NCI-H2107 treated with DMSO at 0.1 percent for 48 hours (cell line): ENCODE results near the gene SPCS3.
"Not testable (repeated sequence)": the region's sequence is repeated elsewhere in the genome, so short reads cannot be mapped to it uniquely, and the experiment has no call there.

Experiments
- DNase-seq: peaks from one replicate; lab custom pipeline; 2025; ENCODE audit not compliant: unreplicated experiment; lab: John Stamatoyannopoulos, UW

Gene SPCS3

DNA sequence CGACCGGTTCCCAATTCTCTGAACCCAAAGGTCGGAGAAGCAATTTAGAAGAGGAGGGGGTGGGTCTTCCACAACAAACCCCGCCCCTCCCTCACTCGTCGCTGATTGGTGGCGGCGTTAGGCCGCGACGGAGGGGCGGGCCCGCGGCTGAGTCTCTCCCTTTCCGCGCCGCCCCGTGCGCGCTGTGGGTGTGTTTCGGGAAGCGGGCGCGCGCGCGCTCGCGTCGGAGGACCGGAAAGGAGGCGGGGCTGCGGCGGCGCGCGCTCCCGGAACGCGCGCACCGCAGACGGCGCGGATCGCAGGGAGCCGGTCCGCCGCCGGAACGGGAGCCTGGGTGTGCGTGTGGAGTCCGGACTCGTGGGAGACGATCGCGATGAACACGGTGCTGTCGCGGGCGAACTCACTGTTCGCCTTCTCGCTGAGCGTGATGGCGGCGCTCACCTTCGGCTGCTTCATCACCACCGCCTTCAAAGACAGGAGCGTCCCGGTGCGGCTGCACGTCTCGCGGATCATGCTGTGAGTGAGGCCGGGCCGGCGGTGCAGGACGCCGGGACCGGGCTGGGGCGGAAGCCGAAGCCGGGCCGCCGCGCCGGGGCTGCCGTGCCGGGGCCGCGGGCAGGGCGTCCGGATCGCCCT lies at the start of gene SPCS3:
Gene SPCS3, plus strand, starts transcription at position 263 of the 636 bp plus-strand sequence. Its CDS starts 111 bp downstream, at position 374.
- DNase-seq: peak; percentile 56

DNA sequence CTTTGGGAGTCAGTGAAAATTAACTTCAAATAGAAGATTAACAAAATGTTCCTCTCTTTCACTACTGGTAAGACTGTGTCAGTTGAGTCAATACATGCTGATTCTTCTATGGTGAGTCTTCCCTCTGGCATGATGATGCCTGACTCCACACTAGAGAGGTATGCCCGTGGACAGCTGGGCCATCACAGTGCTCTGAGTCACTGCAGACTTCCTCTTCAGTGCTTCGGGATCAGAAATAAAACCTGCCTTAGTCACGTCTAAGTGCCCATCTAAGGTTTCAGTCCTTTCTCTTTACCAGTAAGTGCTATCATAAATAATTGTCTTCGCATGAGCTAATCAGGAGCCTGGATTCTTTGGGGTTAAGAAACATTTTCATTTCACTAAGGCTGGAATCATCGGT lies 49.1 kb upstream of the SPCS3 start:
- peak; percentile 65 for DNase-seq

DNA sequence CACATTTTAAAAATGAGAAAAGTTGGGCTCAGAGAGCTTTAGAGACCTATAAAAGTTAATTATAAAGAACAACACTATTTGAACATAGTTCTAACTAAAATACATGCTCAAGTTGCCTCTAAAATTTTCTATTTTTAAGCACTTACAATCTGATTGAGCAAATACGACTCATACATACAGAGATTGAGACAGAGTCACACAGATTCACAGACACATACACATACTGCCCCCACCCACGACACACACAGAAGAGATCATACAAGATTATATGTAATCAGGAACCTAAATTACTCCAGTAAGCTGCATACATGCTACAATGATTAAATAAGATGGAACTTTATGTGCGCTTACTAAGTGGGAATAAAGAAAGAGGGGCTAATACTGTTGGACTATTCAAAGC lies 48.0 kb upstream of the SPCS3 start:
- no peak for DNase-seq

DNA sequence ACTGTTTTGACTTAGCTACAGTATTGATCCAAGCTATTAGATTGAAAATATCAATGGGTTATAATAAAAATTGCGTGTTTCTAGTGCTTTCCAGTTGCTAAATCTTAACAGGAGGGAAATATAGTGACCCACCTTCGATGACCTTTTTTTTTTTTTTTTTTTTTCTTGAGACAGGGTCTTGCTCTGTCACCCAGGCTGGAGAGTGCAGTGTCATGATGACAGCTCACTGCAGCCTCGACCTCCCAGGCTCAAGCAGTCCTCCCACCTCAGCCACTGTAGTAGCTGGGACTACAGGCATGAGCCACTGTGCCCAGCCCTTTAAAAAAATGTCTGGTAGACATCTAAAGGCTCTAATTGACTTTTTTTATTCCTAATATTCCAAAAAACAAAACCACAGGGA lies 47.0 kb upstream of the SPCS3 start:
- no peak for DNase-seq

DNA sequence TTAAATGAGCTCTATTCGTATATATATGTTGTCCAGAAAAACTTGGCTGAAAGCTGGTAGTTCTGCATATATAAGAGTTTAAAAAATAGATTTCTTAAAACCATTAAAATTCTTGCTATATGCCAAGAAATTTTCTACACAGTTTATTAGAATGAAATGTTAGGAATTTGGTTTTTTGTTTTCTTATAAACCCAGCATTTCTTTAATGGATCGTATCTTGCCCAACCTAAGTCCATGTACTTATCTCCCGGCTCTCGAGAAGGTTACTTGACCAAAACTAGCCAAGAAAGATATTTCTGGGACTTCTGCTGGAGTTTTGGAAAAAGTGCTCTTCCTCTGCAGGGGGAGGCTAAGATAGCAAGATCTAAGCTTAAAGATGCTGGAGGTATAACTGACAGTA lies 46.0 kb upstream of the SPCS3 start:
- DNase-seq: no peak

DNA sequence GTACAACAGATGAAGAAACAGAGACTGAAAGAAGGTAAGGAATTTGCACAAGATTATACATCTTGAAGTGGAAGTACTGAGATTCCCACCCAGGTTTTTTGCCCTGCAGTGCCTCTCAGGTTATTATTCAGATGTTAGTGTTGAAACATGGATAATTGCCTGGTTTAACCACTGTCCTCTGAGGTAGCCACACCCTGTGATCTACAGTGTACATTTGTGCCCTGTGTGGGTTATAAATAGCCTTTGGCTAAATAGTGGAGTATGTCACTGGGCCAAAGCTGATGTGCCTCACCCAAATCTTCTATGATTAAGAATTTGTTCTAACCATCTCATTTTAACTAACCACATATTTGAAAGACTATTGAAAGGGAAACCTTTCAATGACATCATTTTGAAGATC lies 45.3 kb upstream of the SPCS3 start:
- DNase-seq: no peak

DNA sequence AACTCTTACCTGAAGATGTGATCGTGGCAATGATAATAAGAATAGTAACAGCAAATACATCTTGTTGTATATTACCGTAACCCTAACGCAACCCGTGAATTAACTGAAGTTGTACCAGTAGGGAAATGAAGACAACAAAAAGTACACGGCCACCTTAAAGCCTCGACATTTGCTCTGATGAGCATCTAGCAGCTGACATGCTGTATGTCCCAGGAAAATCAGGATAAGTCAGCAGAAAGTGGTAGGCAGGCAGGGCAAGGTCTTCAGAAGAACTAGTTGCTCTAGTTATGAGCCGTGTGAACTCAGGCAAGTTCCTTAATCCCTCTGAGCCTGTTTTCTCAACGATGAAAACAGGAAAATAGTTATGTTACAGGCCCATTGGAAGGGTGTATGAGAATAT lies 43.1 kb upstream of the SPCS3 start:
- DNase-seq: no peak

DNA sequence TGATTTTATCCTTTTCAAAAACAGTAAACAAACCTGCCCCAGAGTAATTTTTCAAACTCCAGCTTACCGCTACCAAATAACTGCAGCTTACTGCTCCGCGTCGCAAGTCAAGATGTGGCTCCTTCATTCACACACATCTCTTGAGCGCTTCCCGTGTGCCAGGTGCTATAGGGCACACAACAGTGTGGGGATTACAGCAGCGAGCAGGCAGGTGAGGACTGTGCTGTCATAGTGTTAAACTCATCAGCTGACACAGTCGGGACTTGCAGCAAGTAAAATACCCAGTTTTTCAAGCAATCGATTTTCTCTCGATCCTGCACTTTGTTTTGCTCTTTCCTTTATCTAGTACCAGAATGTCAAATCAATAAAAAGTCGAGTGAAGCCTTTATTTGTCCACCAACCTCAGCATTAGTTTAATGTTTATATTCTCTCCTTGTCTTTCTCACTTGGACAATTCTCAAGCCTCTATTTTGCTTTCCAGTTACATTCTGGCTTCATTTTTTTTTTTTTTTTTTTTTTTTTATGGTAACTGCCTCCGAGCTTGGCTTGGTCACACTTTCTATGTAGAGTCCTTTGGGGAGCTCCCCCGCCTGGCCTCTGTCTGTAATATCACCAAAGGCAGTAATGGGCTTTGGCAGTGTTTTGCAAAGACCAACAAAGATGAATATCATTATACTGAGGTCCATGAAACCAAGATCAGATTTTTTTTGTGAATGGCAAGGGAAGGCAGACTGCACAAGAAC lies 42.4 kb upstream of the SPCS3 start:
- DNase-seq: no peak

DNA sequence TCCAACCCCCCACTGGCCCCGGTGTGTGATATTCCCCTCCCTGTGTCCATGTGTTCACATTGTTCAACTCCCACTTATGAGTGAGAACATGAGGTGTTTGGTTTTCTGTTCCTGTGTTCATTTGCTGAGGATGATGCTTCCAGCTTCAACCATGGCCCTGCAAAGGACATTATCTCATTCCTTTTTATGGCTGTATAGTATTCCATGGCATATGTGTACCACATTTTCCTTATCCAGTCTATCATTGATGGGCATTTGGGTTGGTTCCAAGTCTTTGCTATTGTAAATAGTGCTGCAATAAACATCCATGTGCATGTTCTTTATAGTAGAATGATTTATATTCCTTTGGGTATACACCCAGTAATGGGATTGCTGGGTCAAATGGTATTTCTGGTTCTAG lies 40.2 kb upstream of the SPCS3 start:
- DNase-seq: not testable (repeated sequence)

DNA sequence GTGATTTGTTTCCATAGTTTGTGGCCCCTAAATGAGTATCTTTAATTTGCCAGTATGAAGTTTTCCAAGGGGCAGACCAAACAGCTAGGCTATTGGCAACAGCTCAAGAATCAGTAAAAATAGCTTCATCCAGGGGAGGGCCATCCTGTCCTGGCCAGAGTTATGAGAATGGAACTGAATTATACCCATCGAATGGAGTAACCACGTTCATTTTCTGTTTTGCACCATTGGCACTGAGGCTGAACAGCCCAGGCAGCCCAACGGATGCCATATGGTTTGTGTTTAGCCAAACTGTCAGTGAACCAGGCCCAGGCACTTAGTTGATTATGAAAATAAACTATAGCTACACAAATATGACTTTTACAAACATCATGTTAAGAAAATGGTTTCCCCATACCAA lies 33.0 kb upstream of the SPCS3 start:
- DNase-seq: no peak

DNA sequence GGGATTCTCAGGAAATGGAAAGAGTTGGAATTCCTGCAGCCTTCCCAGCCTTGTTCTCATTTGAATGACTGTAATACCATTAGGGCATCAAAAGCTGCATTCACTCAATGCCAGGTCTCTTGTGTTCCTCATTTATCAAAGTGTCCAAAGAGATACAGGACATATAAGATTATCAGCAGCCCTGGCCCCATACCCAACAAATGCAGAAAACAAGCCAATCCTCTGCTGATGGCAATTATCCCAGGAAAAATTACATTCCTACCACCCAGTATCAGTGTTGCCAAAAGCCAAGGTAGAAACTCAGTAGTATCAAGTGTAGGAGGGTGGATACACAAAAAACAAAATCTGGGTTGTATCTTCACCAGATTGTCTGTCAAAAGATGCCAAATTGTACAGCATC lies 32.2 kb upstream of the SPCS3 start:
- DNase-seq: no peak

DNA sequence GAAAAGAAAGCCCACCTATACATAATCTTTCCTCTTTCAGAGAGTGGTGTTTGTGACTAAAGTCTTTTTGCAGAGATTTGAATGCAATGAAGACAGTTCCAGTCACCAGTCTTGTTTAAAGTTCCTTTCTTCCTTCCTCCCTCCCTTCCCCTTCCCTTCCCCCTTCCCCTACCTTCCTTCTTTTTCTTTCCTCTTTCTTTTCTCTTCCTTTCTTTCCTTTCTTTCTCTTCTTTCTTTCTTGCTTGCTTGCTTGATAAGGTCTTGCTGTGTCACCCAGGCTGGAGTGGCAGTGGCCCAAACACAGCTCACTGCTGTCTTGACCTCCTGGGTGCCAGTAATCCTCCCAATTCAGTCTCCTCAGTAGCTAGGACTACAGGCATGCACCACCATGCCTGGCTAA lies 31.7 kb upstream of the SPCS3 start:
- no peak for DNase-seq

DNA sequence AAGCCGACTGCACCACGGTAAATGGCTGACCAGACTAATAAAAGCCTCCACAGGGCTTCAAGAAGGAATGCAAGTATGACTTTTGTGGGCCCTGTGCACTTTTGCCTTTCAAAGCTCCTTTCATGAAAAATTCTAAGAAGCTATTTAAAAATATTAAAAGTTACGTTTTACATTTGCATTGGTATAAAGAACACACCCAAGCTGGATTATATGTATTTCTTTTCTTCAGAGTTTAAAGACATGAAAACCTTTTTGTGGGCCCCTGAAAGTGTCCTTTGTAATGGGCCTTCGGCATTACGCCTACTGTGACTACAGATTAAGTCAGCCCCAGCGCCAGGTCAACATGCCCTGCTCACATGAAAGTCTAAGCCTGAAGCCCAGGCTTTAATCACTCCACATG lies 30.2 kb upstream of the SPCS3 start:
- DNase-seq: no peak

DNA sequence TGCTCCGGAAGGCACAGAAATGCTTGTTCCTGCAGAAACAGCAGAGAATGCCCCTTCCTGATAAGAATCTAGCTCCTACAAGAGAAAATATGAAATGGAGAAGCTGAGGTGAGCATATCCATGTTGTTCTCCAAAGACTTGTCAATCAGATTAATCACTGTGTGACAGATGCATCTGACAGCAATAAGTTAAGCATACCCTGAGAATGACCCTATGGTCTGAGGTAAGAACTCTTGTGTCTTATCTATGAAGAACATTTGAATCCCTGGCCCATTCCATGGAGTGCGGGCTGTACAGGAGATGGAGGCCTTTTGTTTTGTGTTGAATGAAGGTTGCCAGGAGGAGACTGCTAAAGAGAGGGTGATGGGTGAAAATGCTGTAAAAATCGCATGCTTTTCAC lies 29.2 kb upstream of the SPCS3 start:
- no peak for DNase-seq

DNA sequence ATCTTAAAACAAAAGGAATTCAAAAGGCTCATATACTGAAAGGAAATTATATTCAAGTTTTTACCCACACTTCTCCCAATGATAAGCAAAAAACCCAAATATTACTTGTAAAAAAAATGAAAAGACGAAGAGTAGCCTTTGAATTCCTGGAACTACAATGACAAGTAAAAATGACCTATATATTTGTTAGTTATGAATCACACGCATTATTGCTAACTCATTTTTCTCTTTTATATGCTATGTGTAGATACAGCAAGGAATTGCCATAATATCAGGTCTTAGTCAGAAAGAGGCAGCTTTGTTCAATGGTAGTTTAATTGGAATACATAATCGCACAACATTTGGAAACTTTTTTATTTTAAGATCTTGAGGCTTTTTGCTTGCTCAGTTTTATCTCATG lies 28.0 kb upstream of the SPCS3 start:
- DNase-seq: no peak

DNA sequence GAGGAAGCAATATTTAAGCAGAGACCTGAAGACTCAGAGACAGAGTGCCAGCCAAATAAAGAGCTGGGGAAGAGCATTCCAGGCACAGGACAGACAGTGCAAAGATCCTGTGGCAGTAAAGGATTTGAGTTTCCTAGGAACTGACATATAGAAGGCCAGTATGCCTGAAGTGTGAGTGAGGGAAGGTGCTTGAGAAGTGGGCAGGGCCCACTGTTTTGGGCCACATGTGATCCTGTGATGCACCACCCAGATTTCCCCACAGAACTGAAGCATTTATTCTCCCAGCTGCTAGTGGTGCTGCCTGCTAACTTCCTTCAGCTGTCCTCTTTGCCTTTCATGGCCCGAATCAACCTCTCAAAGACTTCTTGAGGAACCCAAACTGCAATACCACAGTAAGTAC lies 26.8 kb upstream of the SPCS3 start:
- no peak for DNase-seq

DNA sequence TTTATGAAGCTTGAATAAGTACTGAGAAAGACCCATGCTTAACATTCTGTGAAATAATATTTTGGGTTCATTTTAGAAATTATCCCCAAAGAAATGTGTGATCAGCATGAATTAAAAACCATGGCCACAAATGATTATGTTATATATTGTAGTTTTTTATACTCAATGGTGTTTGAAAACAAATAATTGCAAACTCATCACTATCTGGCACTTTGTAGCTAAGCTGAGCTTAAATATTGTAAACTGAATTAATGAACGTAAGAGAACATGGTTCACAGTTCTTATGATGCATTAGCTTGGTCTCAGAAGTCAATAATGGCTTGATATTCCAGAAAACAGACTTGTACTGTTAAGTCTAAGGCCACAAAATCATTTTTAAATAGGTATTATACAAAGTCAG lies 26.1 kb upstream of the SPCS3 start:
- no peak for DNase-seq

DNA sequence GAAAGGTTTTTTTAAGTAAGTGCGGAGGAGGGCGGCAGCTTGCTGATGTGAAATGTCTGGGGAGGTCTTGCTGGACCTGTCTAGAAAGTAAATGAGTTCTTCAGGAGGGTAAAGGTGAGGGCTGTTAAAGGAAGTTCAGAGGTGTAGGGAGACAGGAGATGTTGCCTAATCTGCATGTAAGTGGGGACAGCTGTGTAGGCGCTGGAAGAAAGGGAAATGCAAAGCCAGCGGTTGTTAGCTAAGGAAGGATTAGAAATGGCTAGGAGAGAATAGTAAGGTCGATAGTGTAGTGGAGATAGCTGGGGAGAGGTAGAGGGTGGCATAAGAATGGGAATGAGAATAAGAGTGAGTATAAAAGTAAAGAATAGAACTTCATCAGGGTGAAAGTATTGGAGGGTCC lies 23.9 kb upstream of the SPCS3 start:
- not testable (repeated sequence) for DNase-seq

DNA sequence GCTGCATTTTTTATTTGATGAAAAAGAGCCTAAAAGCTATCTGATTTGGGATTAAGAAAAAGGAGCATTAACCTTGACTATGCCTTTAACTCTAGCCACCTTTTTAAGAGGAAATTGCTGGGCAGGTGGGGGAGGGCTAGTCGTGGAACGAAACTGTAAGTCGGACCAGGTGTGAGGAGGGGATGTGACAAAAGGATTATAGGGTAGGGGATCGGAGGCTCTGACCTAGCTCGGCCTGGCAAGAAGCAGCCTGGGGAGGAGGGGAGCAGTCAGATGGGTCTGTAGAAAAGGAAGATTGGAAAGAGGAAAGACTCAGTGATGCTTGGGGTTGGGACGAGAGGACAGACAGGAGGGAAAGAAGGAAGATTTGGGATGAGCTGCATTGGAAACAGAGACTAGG lies 21.1 kb upstream of the SPCS3 start:
- no peak for DNase-seq

DNA sequence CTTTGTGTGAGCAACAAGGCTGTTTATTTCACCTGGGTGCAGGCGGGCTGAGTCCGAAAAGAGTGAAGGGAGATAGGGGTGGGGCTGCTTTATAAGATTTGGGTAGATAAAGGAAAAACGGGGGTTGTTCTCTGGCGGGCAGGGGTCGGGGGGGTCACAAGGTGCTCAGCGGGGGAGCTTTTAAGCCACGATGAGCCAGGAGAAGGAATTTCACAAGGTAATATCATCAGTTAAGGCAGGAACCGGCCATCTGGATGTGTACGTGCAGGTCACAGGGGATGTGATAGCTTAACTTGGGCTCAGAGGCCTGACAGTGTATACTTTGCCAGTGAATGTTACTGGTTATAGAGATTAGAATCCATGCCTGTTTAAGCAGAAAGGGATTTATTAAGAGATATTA lies 19.7 kb upstream of the SPCS3 start:
- DNase-seq: no peak

DNA sequence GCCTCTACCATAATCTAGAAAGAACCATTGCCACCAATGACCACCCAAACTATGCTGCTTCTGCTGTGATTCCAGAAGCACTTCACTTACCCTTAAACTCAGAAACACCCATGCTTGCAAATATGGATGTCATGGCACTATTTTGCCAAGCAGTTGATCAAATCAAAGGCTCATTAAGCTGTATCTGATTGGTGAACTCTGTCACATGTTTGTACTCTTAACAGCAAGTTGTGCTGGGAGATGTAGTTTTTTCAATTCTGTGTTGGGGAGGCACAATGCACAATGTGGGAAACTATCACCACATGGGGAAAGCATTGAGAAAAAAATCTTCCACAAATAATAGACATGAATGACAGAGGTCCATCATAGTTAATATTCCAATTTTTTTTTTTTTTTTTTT lies 19.2 kb upstream of the SPCS3 start:
- DNase-seq: no peak

DNA sequence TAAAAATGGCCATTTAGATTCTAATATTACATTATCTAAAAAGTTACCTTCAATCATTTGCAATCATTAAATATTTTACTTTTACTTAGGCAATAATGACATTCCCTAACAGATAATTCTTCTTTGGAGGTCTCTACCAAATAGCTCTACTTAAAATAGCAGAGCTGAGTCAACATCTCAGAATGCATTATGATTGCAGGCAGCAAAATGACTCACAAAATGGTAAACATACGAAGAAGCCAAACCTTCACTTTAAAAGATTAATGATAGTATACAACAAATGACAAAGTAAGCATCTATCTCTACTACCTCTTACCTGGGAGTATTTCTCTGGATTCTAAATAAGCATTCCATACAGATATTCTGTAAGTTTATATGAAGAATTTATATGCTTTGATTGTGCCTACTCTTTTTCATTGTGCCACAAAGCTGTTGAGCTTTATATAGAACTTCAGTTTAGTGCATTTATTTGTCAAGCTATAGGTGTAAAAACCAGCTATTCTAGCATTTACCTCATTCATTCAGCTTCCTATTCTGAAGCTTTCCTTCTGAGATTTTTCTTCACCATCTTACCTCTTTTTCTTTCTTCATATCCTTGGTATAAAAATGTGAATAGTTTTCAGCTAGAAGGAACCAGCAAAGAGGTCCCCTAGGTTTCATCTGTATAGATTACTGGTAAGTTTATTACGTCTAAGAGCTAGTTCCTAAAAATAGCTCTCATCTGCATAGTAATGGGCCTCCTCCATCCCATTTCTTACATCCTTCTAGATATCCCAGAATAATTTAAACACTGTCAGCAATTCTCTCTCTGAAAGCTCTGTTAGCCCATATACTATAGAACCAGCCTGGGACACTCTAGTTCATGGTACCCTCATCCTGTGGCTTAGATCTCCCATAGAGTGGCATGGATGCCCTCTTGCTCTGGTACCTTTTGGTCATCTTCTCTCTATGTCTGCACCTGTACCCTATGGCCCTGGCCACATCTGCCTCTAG lies 17.2 kb upstream of the SPCS3 start:
- DNase-seq: no peak
